ENCODE measurements around the gene ATF7IP2.
A peak's percentile ranks its signal among the peaks of the same experiment; 100 is the strongest.
"Not testable (repeated sequence)": the region's sequence is repeated elsewhere in the genome, so short reads cannot be mapped to it uniquely, and the experiment has no call there.

Gene ATF7IP2

DNA sequence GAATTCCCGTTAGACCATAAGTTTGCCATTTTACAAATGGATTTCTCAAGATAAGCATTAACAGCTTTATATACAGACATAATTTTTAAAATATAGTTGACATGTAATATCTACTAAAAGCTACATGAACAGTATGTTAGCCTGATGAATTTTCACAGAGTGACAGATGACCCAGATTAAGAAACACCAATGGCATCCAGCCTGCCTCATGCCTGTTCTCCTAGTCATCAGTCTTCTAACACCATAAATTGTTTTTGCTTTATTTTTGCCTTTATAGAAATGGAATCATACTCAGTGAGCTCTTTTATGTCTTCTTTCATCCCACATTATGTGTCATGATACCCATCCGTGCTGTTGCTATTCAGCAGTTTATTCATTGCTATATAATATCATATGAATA lies 80.0 kb downstream of the ATF7IP2 start:
- DNase-seq, result no peak

DNA sequence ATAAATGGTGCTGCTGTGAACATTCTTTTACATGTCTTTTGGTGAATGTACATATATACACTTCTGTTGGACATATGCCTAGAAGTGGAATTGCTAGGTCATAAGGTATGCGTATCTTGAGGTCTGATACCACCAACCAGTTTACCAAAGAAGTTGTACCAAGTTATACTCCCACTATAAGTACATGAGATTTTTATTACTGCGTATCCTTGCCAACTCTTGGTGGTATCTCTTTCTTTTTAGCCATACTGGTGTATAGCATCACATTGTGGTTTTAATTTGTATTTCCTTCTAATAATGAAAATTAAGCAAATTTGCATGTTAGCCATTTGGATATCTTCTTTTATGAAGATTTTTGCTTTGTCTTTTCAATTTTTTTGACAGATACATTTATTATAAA lies 80.5 kb downstream of the ATF7IP2 start:
- DNase-seq, result no peak

DNA sequence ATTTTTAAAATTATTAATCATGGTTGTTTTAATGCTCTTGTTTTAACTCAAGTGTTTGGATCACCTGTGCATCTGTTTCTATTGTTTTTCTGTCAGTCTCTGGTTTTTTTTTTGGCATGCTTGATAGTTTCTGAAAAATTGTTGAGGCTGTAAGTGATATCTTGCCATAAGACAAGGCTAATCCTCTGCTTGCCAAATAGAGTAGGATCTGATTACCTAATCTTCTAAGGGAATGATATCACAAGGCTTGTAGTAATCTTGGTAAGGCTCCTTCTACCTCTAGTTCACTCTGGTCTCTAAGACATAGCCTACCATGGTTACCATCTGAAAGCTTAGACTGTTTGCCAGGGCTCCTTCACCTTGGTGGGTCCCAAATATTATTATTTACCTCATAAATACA lies 81.0 kb downstream of the ATF7IP2 start:
- no peak for DNase-seq

GRCh38 chr16:10476636-10477035 lies 90.8 kb downstream of the ATF7IP2 start:
- DNase-seq, result not testable (repeated sequence)

DNA sequence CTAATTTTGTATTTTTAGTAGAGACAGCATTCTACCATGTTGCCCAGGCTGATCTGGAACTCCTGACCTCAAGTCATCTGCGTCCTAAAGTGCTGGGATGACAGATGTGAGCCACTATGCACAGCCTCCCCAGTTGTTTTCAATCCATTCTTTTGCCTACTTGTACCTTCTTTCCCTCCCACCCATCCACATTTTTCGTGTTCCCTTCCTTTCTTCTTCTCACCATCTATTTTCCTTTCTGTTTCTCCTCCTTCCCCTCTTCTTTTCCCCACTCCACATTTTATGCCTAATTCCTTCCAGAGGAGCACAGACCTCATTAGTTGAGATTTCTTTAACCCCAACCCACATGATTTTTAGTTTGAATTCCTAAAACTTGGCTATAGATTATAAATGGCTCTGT lies 94.3 kb downstream of the ATF7IP2 start:
- DNase-seq, result no peak

GRCh38 chr16:10485159-10485558 lies 99.3 kb downstream of the ATF7IP2 start:
- no peak for DNase-seq

- DNase-seq, result no peak
These were observed 100.0 kb downstream of the ATF7IP2 start for GRCh38 chr16:10485698-10486382.

- DNase-seq, result no peak
These were observed 104.3 kb downstream of the ATF7IP2 start for GRCh38 chr16:10490141-10490540.

GRCh38 chr16:10493276-10493675 lies 107.4 kb downstream of the ATF7IP2 start:
- no peak for DNase-seq

DNA sequence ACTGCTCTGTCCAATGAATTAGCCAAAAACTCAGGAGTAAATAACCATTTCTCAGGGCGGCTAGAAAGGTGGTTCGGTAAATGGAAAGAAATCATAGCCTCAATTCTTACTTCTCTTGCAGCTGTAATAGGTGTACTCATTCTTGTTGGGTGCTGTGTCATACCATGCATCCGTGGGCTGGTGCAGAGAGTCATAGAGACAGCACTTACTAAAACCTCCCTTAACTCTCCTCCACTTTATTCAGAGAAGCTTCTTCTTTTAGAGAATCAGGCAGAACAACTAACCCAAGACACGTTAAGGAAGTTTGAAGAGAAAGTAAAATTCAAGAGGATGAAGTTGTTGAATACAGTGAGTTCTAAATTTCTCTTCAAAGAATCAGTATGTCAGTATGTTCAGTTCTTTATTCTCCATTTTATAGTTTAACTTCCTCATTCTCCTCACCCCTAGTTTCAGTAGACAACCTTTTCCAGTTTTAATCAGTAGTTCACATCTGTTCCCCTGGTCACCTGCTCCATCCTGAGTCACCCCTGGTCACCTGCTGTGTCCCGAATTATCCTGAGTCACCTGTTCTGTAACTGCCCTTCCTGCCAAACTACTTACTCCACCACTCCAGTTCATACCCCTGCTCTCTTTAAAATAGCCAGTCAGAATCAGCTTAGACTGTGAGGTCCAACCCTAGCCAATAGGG lies 108.6 kb downstream of the ATF7IP2 start:
- no peak for DNase-seq

- no peak for DNase-seq
These were observed 109.1 kb downstream of the ATF7IP2 start for GRCh38 chr16:10495031-10495345.

DNA sequence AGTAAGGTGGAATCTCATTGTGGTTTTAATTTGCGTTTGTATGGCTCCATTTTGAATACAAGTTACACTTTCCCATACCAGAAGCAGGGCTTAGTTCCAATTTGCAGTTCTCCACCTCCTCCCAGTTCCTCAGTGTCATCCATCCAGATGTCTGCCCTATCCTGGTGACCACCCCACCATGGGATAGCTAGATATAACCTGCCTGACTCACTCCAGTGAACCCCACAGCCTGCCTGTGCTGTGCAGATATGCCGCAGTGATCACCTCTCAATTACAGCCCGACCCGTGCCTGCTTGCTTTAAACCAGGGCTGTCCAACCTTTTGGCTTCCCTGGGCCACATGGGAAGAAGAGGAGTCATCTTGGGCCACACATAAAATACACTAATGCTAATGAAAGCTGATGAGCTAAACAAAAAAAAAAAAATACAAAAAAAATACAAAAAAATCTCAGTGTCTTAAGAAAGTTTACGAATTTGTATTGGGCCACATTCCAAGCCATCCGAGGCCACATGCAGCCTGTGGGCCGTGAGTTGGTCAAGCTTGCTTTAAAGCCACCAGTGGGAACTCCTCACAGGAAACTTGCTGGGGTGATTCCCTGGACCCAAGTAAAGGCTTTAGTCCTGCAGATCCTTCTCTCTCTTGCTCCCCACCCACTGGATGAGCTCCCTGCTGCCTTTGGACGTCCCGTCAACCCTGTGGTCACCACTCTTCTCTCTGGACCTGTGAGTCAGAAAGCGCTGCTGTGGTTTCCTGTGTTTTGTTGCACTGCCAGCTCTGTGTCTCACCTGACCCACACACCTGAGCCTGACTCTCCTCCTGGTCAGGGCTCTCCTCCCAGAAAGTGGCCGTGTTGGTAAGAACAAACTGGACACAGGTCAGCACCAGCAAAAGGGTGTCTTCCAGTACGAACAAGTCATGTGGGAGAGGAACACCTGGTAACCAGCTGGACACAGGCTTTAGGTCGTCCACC lies 111.6 kb downstream of the ATF7IP2 start:
- no peak for DNase-seq

- no peak for DNase-seq
These were observed 114.7 kb downstream of the ATF7IP2 start for GRCh38 chr16:10500582-10500981.

GRCh38 chr16:10501016-10501607 lies 115.3 kb downstream of the ATF7IP2 start:
- no peak for DNase-seq

DNA sequence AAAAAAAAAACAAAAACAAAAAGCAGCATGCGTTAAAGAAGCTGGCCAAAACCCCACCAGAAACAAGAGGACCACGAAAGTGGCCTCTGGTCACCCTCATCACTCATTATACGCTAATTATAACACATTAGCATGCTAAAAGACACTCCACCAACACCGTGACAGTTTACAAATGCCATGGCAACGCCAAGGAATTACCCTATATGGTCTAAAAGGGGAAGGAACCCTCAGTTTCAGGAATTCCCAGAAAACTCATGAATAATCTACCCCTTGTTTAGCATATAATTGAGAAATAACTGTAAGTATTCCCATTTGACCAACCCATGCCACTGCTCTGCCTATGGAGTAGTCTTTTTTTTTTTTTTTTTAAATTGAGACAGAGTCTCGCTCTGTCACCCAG lies 116.9 kb downstream of the ATF7IP2 start:
- DNase-seq, result no peak

GRCh38 chr16:10504404-10504885 lies 118.6 kb downstream of the ATF7IP2 start:
- DNase-seq, result no peak

DNA sequence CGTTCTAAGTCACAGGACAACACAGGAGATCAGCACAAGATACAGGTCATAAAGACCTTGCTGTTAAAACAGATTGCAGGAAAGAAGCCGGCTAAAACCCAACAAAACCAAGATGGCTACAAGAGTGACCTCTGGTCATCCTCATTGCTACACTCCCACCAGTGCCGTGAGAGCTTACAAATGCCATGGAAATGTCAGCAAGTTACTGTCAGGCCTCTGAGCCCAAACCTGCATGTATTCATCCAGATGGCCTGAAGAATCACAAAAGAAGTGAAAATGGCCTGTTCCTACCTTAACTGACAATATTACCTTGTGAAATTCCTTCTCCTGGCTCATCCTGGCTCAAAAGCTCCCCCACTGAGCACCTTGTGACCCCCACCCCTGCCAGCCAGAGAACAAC lies 119.4 kb downstream of the ATF7IP2 start:
- DNase-seq, result not testable (repeated sequence)

- DNase-seq, result peak; percentile 64
These were observed 123.7 kb downstream of the ATF7IP2 start for GRCh38 chr16:10509534-10510025.

DNA sequence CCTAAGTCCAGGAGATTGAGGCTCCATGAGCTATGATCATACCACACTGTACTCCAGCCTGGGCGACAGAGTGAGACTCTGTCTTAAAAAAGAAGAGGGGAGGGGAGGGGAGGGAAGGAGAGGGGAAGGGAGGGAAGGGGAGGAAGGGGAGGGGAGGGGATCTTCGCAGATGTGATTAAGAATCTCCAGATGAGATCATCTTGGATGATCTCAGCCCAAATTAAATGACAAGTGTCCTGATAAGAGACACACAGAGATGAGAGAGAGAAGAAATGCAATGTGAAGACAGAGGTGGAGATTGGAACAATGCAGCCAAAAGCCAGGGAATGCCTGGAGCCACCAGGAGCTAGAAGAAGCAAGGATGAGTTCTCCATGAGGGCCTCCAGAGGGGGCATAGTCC lies 124.4 kb downstream of the ATF7IP2 start:
- no peak for DNase-seq

- DNase-seq, result peak; percentile 41
These were observed 126.0 kb downstream of the ATF7IP2 start for GRCh38 chr16:10511829-10512228.

DNA sequence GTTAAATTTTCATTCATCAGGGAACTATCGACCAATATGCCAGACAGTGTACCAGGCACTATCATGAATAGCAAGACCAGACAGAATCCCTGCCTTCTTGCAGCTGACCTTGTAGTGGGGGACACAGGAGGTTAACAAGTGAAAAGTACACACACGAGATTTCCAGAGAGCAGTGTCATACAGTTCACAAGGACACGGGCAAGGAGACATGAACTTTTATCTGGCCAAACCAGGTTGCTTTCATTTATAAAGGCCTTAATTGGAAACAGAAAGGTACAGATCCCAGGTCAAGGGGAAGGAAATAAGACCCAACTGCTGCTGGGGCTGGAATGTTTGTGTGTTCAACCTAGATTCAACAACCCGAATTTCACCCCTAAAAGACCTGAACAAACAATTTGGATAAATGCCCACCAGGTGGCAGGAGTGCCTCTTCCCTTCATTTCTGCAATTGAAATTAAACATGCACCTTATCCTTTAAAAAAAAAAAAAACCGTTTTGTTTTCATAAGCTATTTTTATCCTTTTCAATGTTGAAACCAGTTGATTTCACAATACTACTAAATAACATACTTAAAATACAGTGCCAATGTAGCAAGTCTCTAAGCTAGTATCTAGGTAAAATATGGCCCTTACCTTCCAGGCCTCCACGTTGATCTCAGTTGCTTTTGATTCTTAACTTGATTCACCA lies 128.7 kb downstream of the ATF7IP2 start:
- DNase-seq, result peak; percentile 60

DNA sequence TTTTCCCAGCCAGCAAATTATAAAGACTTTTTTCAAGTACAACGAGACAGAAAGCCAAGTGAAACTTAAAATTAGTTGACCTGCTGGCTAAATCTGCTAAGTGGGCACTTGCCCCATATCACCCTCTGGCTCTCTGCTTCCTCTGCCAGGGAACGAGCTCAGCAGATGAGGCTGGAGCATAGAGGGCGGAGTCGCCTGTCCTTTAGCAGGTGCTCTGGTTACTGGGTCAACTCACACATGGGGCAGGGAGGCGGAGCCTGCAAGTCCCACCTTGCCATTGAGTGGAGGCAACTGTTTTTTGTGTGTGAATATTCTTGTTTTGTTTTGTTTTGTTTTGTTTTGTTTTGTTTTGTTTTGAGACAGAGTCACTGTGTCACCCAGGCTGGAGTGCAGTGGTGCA lies 132.0 kb downstream of the ATF7IP2 start:
- DNase-seq, result no peak

All from stimulated activated CD8-positive, alpha-beta memory T cell treated with anti-CD3 and anti-CD28 coated beads, Interleukin-4, amount 100 ng/mL, for 48 hours (primary cell).